Measurements from ENCODE around the gene GUCY1A2.

Gene GUCY1A2

DNA sequence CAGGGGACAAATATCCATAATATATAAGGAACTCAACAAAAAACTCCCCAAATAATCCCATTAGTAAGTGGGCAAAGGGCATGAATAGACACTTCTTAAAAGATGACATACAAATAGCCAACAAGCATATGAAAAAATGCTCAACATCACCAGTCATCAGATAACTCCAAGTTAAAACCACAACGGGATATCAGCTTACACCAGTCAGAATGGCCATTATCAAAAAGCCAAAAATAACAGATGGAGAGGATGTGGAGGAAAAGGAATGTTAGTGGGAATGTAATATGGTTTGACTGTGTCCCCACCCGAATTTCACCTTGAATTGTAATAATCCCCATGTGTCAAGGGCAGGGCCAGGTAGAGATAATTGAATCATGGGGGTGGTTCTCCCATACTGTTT is 350.1 kb downstream of the GUCY1A2 start:
- Histone ChIP-seq H3K9ac (ENCODE audit: low read depth, low read length) (no peak overlapping the region), H3K9me3 (ENCODE audit: control insufficient read depth, insufficient read depth, low read length) (no peaks in the 10 kb centered on the region), H3K27me3 (ENCODE audit: control insufficient read depth, insufficient read depth, low read length) (no peaks in the 10 kb centered on the region), H3K27ac (ENCODE audit: low read depth, low read length) (no peak overlapping the region), H3K36me3 (ENCODE audit: control insufficient read depth, insufficient read depth, low read length) (no peaks in the 10 kb centered on the region), H3K4me3 (ENCODE audit: low read depth, low read length) (no peak overlapping the region), H3K4me1 (ENCODE audit: control insufficient read depth, insufficient read depth, low read length) (peaks cover 12% of the 10 kb centered on the region)

DNA sequence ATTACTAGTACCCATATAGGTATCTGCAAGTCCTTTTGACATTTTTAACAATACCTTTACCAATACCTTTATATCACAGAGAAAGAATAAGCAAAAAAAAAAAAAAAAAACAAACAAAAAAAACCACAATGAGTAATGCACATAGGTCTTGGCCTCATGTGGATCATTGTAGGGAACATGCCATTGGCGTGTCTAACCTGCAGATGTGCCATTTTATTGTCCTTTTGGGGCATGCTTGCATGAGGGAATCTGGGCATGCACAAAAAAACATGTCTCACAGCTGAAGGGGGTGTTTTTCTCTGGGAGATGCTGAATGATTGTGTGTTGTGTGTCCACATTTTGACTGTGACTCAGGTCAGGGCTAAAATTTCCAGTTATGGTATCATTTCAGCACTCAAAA is 361.6 kb downstream of the GUCY1A2 start:
- no peaks in the 10 kb centered on the region for H3K27me3 ChIP-seq (ENCODE audit: control insufficient read depth, insufficient read depth, low read length)
- H3K9ac ChIP-seq (ENCODE audit: low read depth, low read length): no peak overlapping the region
- H3K9me3 ChIP-seq (ENCODE audit: control insufficient read depth, insufficient read depth, low read length): no peaks in the 10 kb centered on the region
- H3K4me3 ChIP-seq (ENCODE audit: low read depth, low read length): no peak overlapping the region
- H3K27ac ChIP-seq (ENCODE audit: low read depth, low read length): no peak overlapping the region
- H3K4me1 ChIP-seq (ENCODE audit: control insufficient read depth, insufficient read depth, low read length): no peaks in the 10 kb centered on the region
- no peaks in the 10 kb centered on the region for H3K36me3 ChIP-seq (ENCODE audit: control insufficient read depth, insufficient read depth, low read length)

DNA sequence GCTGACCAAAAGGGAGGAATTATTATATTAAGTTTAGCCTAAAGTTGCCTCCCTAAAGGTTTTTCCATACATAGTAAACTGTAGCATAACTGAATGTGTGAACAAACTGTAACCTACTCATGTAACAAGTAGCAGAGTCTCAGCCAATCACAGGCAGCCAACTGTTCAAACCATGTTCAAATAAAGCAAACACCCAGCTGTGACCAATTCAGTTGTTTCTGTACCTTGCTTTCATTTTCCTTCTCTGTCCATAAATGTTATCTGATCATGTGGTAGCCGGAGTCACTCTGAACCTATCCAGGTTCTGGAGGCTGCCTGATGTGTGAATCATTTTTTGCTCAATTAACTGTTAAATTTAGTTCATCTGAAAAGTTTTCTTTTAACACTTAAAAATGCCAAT is 373.5 kb downstream of the GUCY1A2 start:
- Histone ChIP-seq H3K36me3 (ENCODE audit: control insufficient read depth, insufficient read depth, low read length) (no peaks in the 10 kb centered on the region), H3K9me3 (ENCODE audit: control insufficient read depth, insufficient read depth, low read length) (peaks cover 4% of the 10 kb centered on the region), H3K4me3 (ENCODE audit: low read depth, low read length) (no peak overlapping the region), H3K9ac (ENCODE audit: low read depth, low read length) (no peak overlapping the region), H3K27ac (ENCODE audit: low read depth, low read length) (no peak overlapping the region), H3K4me1 (ENCODE audit: control insufficient read depth, insufficient read depth, low read length) (no peaks in the 10 kb centered on the region), H3K27me3 (ENCODE audit: control insufficient read depth, insufficient read depth, low read length) (no peaks in the 10 kb centered on the region)

DNA sequence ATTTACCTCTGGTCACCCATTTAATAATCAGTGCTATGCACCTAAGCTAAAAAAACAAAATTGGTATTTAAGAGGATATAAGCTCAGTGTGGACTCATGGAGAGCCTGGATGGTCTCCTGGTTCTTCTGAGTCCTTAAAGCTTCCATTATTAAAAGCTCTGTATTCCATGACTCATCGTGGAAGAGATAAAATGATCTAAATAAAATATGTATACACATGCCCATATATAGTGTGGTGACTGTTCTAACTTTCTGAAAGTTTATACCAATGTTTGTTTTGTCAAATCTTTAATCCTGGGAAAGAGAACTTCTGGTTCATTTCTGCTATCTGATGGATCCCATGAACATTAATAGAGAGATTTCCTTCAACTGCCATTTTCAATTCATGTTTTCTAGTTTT is 375.9 kb downstream of the GUCY1A2 start:
- H3K27ac ChIP-seq (ENCODE audit: low read depth, low read length): no peak overlapping the region
- H3K4me1 ChIP-seq (ENCODE audit: control insufficient read depth, insufficient read depth, low read length): no peaks in the 10 kb centered on the region
- no peak overlapping the region for H3K4me3 ChIP-seq (ENCODE audit: low read depth, low read length)
- no peak overlapping the region for H3K9ac ChIP-seq (ENCODE audit: low read depth, low read length)
- H3K36me3 ChIP-seq (ENCODE audit: control insufficient read depth, insufficient read depth, low read length): no peaks in the 10 kb centered on the region
- peaks cover 4% of the 10 kb centered on the region for H3K9me3 ChIP-seq (ENCODE audit: control insufficient read depth, insufficient read depth, low read length)
- no peaks in the 10 kb centered on the region for H3K27me3 ChIP-seq (ENCODE audit: control insufficient read depth, insufficient read depth, low read length)

DNA sequence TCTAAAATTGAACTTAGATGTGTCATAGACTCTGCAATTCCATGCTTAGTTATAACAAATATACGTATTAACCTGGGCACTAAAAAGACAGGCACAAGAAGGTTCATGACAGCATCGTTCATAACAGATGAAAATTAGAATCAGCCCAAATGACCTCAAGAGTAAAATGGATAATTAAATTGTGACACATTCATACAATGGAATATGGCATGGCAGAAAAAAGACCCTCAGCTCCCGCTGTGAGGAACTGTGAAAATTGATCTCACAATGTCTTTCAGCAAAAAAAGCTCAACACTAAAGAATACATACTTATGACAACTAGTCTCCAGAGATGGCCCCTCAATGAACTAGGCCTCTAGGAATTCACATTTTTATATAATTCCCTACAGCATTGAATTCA is 386.0 kb downstream of the GUCY1A2 start:
- no peak overlapping the region for H3K4me3 ChIP-seq (ENCODE audit: low read depth, low read length)
- no peaks in the 10 kb centered on the region for H3K4me1 ChIP-seq (ENCODE audit: control insufficient read depth, insufficient read depth, low read length)
- H3K27me3 ChIP-seq (ENCODE audit: control insufficient read depth, insufficient read depth, low read length): no peaks in the 10 kb centered on the region
- no peaks in the 10 kb centered on the region for H3K36me3 ChIP-seq (ENCODE audit: control insufficient read depth, insufficient read depth, low read length)
- H3K27ac ChIP-seq (ENCODE audit: low read depth, low read length): no peak overlapping the region
- H3K9me3 ChIP-seq (ENCODE audit: control insufficient read depth, insufficient read depth, low read length): 0 out of 2 replicates have a peak, but pooled peaks cover 4% of the 10 kb centered on the region
- no peak overlapping the region for H3K9ac ChIP-seq (ENCODE audit: low read depth, low read length)

DNA sequence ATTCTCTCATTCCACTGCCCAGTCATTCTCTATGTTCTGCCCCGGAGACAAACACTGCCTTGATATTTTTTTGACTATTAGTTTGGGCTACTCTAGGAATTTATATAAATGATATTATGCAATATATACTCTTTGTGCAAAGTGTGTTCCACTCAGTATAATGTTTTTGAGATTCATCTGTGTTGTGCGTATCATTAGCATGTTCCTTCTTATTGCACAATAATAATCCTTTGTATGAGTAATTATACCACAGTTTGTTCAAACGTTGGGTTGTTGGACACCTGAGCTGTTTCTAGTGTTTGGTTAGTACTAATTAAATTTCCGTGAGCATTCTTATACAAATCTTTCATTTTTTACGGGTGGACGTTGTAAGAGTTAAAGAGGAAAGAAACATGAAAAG is 390.6 kb downstream of the GUCY1A2 start:
- no peaks in the 10 kb centered on the region for H3K27me3 ChIP-seq (ENCODE audit: control insufficient read depth, insufficient read depth, low read length)
- H3K4me1 ChIP-seq (ENCODE audit: control insufficient read depth, insufficient read depth, low read length): peaks cover 3% of the 10 kb centered on the region; the same call in 1 of the 2 replicates
- no peak overlapping the region for H3K27ac ChIP-seq (ENCODE audit: low read depth, low read length)
- H3K9me3 ChIP-seq (ENCODE audit: control insufficient read depth, insufficient read depth, low read length): 0 out of 2 replicates have a peak, but pooled peaks cover 4% of the 10 kb centered on the region
- H3K9ac ChIP-seq (ENCODE audit: low read depth, low read length): no peak overlapping the region
- no peaks in the 10 kb centered on the region for H3K36me3 ChIP-seq (ENCODE audit: control insufficient read depth, insufficient read depth, low read length)
- no peak overlapping the region for H3K4me3 ChIP-seq (ENCODE audit: low read depth, low read length)

DNA sequence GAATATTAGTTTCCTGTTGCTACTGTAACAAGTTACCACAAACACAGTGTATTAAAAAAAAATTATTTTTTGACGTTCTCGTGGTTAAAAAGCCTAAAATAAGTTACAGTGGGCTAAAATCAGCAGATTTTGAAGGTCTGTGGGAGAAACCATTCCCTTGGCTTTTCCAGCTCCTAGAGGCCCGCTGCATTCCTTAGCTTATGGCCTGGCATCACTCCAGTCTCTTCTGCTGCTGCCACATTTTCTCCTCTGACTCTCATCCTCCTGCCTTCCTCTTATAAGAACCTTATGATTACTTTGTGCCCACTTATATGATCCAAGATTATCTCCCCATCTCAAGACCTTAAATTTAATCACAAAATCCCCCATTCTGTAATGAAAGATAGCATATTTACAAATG is 392.7 kb downstream of the GUCY1A2 start:
- Histone ChIP-seq H3K9ac (ENCODE audit: low read depth, low read length) (no peak overlapping the region), H3K4me3 (ENCODE audit: low read depth, low read length) (no peak overlapping the region), H3K9me3 (ENCODE audit: control insufficient read depth, insufficient read depth, low read length) (0 out of 2 replicates have a peak, but pooled peaks cover 4% of the 10 kb centered on the region), H3K4me1 (ENCODE audit: control insufficient read depth, insufficient read depth, low read length) (peaks cover 3% of the 10 kb centered on the region; the same call in 1 of the 2 replicates), H3K27ac (ENCODE audit: low read depth, low read length) (no peak overlapping the region), H3K27me3 (ENCODE audit: control insufficient read depth, insufficient read depth, low read length) (no peaks in the 10 kb centered on the region), H3K36me3 (ENCODE audit: control insufficient read depth, insufficient read depth, low read length) (no peaks in the 10 kb centered on the region)

DNA sequence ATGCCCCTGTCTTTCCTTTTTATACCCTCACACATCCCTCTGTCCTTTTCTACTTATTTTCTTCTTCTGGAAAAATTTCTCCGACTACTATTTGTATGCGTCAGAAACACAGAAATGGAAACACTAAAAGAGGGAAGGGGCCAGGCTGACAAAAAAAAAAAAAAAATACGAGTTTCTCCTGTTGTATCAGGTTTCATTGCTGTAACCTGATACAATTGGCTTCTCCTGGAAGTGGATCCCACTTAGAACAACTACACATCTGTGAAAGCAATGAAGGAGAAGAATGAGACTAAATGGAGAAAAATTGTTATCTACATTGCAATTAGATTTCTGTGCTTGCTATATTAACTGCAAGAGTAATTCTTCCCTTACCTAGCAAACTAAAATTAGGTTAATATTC is 393.9 kb downstream of the GUCY1A2 start:
- Histone ChIP-seq H3K27ac (ENCODE audit: low read depth, low read length) (no peak overlapping the region), H3K36me3 (ENCODE audit: control insufficient read depth, insufficient read depth, low read length) (no peaks in the 10 kb centered on the region), H3K27me3 (ENCODE audit: control insufficient read depth, insufficient read depth, low read length) (no peaks in the 10 kb centered on the region), H3K4me3 (ENCODE audit: low read depth, low read length) (no peak overlapping the region), H3K9ac (ENCODE audit: low read depth, low read length) (no peak overlapping the region), H3K9me3 (ENCODE audit: control insufficient read depth, insufficient read depth, low read length) (0 out of 2 replicates have a peak, but pooled peaks cover 4% of the 10 kb centered on the region), H3K4me1 (ENCODE audit: control insufficient read depth, insufficient read depth, low read length) (peaks cover 3% of the 10 kb centered on the region; the same call in 1 of the 2 replicates)

All from HUES48 (cell line).